ENCODE measurements around the gene BCL6. TPM values are rescaled to one million over a fixed set of nuclear protein-coding genes. Genes with fewer than 3 reads are reported as not detected.
A peak's percentile ranks its signal among the peaks of the same experiment; 100 is the strongest.

Gene BCL6
- 10 to 100 TPM; 42.9 to 52.8 TPM for total RNA-seq

DNA sequence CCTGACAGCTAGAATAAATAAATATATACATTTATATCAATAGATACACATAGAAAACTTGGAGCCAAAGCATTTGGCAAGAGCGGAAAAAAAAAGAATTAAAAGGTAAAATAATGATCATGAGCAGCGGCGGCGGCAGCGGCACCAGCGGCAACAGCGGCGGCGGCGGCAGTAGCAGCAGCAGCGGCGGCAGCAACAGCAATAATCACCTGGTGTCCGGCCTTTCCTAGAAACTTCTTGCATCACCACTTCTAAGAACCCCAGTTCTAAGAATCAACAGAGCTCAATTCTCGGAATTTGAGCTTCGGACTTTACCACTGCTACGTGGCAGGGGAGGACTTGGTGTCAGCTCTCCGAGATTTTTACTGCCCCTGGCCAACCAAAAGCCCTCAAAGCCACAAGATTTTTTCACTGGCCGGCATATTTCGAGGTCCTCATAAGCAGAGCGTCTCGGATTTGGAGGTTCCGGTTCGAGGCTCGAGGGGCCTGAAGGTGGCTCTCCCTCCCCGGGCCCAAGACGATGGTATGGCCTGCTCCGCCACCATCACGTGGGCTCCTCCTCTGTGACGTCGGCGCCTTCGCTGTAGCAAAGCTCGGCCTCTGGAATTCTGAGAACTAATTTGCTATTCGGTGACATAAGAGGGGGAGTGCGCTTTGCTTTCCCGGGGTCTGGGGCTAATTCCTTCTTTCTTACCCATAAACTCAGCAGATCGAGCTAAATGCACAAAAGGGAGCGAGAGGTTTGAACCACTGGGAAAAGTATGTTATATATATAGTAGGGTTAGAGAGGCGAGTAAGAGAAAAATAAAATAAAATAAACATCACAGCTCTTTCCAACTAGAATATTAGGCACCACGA lies at the start of gene BCL6:
Gene BCL6, minus strand, starts transcription at position 268 of the 858 bp plus-strand sequence. CDS start 11,775 bp downstream, outside the sequence.
- DNase-seq = peak; percentile 92
- peak within 1 kb of the TSS; percentile 99 for H3K27ac Mint-ChIP-seq
- no peaks in the 10 kb centered on the region for H3K27me3 Mint-ChIP-seq
- H3K4me1 Mint-ChIP-seq = peaks cover 63% of the 10 kb centered on the region
- peaks cover 16% of the 10 kb centered on the region for H3K36me3 Mint-ChIP-seq (ENCODE audit: low read depth)
- CTCF ChIA-PET = interaction anchor here (0.7 to 5.9 kb wide), 19 partner anchors 25 to 1812 kb away, joined by 3 to 56 read pairs (median 3); no protein-coding TSS in a partner anchor
- intact Hi-C loops (cut with DNase I, micrococcal nuclease) = loop anchor here (1.0 to 10.0 kb wide), 19 partner anchors 32 to 1169 kb away; no protein-coding TSS in a partner anchor
- H3K9me3 Mint-ChIP-seq (ENCODE audit: low read depth) = no peaks in the 10 kb centered on the region
- ATAC-seq = peak; percentile 50
- H3K4me3 Mint-ChIP-seq = peak within 1 kb of the TSS; percentile 91
- POLR2A ChIA-PET = interaction anchor here (0.6 to 2.5 kb wide), 21 partner anchors 24 to 1205 kb away, joined by 3 to 24 read pairs (median 4); no protein-coding TSS in a partner anchor

GRCh38 chr3:187794731-187795130 lies 49.5 kb upstream of the BCL6 start:
- Mint-ChIP-seq H3K36me3 (ENCODE audit: low read depth) (no peaks in the 10 kb centered on the region), H3K4me3 (no peak overlapping the region), H3K27ac (no peak overlapping the region), H3K9me3 (ENCODE audit: low read depth) (no peaks in the 10 kb centered on the region), H3K27me3 (peaks cover 3% of the 10 kb centered on the region), H3K4me1 (peaks cover 25% of the 10 kb centered on the region)
- intact Hi-C loops (cut with DNase I, micrococcal nuclease) = no loop called here
- ATAC-seq (no peak), DNase-seq (no peak)
- ChIA-PET POLR2A (no interaction called here), CTCF (no interaction called here)

- intact Hi-C loops (cut with DNase I, micrococcal nuclease) = no loop called here
- Mint-ChIP-seq H3K9me3 (ENCODE audit: low read depth) (no peaks in the 10 kb centered on the region), H3K4me1 (peaks cover 24% of the 10 kb centered on the region), H3K4me3 (no peak overlapping the region), H3K27ac (no peak overlapping the region), H3K36me3 (ENCODE audit: low read depth) (no peaks in the 10 kb centered on the region), H3K27me3 (peaks cover 3% of the 10 kb centered on the region)
- POLR2A ChIA-PET = no interaction called here
- DNase-seq = no peak
- CTCF ChIA-PET = interaction anchor here (0.8 to 0.9 kb wide), 2 partner anchors 51 kb away, joined by 3 to 4 read pairs; no protein-coding TSS in a partner anchor
- ATAC-seq = no peak
Measured at GRCh38 chr3:187793618-187794017, 48.4 kb upstream of the BCL6 start.

- Mint-ChIP-seq H3K4me1 (peaks cover 19% of the 10 kb centered on the region), H3K36me3 (ENCODE audit: low read depth) (no peaks in the 10 kb centered on the region), H3K4me3 (no peak overlapping the region), H3K27ac (no peak overlapping the region), H3K27me3 (peaks cover 3% of the 10 kb centered on the region), H3K9me3 (ENCODE audit: low read depth) (no peaks in the 10 kb centered on the region)
- DNase-seq (no peak), ATAC-seq (no peak)
- ChIA-PET CTCF (no interaction called here), POLR2A (no interaction called here)
- intact Hi-C loops (cut with DNase I, micrococcal nuclease) = no loop called here
Measured at GRCh38 chr3:187792521-187792920, 47.3 kb upstream of the BCL6 start.

DNA sequence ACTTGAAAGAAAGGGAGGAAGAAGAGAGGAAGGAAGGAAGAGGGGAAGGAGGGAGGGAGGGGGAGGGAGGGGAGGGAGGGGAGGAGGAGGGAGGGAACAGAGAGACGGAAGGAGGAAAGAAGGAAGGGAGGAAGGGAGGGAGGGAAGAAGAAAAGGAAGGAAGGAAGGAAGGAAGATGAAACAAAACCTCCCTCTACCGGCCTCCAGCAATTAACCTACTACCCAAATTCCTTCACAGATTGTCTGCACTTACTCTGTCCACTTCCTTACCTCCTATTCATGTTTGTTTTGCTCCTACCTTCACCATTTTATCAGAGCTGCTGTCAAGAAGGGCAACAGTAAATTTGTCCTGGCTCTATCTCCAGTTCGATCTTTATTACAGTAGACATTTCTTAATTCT lies 44.6 kb upstream of the BCL6 start:
- ChIA-PET CTCF (interaction anchor here (0.9 kb wide), 1 partner anchor 42 kb away, joined by 3 read pairs; no protein-coding TSS in a partner anchor), POLR2A (no interaction called here)
- H3K4me3 Mint-ChIP-seq = no peak overlapping the region
- H3K36me3 Mint-ChIP-seq (ENCODE audit: low read depth) = no peaks in the 10 kb centered on the region
- ATAC-seq (no peak), DNase-seq (no peak)
- H3K9me3 Mint-ChIP-seq (ENCODE audit: low read depth) = no peaks in the 10 kb centered on the region
- peaks cover 3% of the 10 kb centered on the region for H3K27me3 Mint-ChIP-seq
- intact Hi-C loops (cut with DNase I, micrococcal nuclease) = no loop called here
- no peak overlapping the region for H3K27ac Mint-ChIP-seq
- H3K4me1 Mint-ChIP-seq = peaks cover 17% of the 10 kb centered on the region

DNA sequence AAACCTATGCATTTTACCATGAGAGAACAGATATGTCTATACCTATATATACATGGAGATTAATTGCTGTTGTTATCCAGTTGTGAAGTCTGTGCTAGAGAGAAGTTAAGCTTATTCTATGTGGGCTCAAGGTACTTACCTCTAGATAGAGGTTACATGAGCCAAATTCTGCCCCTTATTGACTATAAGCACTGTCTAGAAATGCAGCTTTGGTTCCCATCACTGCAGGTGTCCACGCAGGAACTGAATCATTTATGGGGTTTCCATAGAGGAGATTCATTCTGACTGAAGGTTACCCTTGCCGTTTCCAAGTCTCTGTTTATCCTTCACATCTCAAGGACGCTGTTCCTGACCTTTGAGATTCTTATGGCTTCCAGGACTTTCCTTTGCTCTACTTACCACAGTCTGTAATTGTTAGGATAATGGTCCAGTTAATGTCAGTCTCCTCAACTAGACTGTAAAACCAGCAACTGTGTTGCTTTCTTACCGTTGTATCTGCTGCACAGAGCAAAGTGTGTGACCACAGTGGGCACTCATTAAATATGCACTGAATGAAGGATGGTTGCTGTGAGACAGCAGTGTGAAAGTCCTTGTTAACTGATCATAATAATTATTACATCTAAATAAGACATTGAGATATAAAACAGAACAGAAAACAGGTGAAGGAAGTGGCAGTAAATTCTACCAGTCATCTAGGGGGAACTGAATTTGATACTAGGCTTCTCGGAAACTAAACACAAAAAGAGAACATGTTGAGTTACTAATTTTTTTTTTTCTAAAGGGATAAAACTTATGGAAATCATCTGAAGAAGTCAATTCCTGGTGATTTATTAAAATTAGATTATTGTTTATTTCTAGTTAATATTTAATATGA lies 44.0 kb upstream of the BCL6 start:
- H3K4me3 Mint-ChIP-seq = no peak overlapping the region
- ChIA-PET POLR2A (interaction anchor here (1.0 kb wide), 1 partner anchor 14 kb away, joined by 3 read pairs; no protein-coding TSS in a partner anchor), CTCF (interaction anchor here (0.5 to 1.4 kb wide), 6 partner anchors 8 to 262 kb away, joined by 3 to 5 read pairs (median 3); no protein-coding TSS in a partner anchor)
- DNase-seq (peak; percentile 27), ATAC-seq (peak; percentile 93)
- H3K9me3 Mint-ChIP-seq (ENCODE audit: low read depth) = no peaks in the 10 kb centered on the region
- no peaks in the 10 kb centered on the region for H3K36me3 Mint-ChIP-seq (ENCODE audit: low read depth)
- peaks cover 17% of the 10 kb centered on the region for H3K4me1 Mint-ChIP-seq
- H3K27ac Mint-ChIP-seq = peak overlapping the region; percentile 49
- H3K27me3 Mint-ChIP-seq = peaks cover 3% of the 10 kb centered on the region
- intact Hi-C loops (cut with DNase I, micrococcal nuclease) = no loop called here

GRCh38 chr3:187783098-187783497 lies 37.8 kb upstream of the BCL6 start:
- CTCF ChIA-PET = interaction anchor here (0.6 to 2.5 kb wide), 2 partner anchors 17 to 19 kb away, joined by 3 to 6 read pairs; no protein-coding TSS in a partner anchor
- POLR2A ChIA-PET = no interaction called here
- H3K4me1 Mint-ChIP-seq = peaks cover 23% of the 10 kb centered on the region
- intact Hi-C loops (cut with DNase I, micrococcal nuclease) = no loop called here
- H3K36me3 Mint-ChIP-seq (ENCODE audit: low read depth) = no peaks in the 10 kb centered on the region
- peaks cover 3% of the 10 kb centered on the region for H3K9me3 Mint-ChIP-seq (ENCODE audit: low read depth)
- DNase-seq = no peak
- peaks cover 5% of the 10 kb centered on the region for H3K27me3 Mint-ChIP-seq
- ATAC-seq = peak; percentile 82
- H3K4me3 Mint-ChIP-seq = no peak overlapping the region
- H3K27ac Mint-ChIP-seq = peak overlapping the region; percentile 70

GRCh38 chr3:187782006-187782405 lies 36.7 kb upstream of the BCL6 start:
- ChIA-PET POLR2A (no interaction called here), CTCF (interaction anchor here (2.5 kb wide), 1 partner anchor 18 kb away, joined by 6 read pairs; no protein-coding TSS in a partner anchor)
- DNase-seq (no peak), ATAC-seq (no peak)
- intact Hi-C loops (cut with DNase I, micrococcal nuclease) = no loop called here
- Mint-ChIP-seq H3K9me3 (ENCODE audit: low read depth) (peaks cover 3% of the 10 kb centered on the region), H3K4me1 (peaks cover 34% of the 10 kb centered on the region), H3K27ac (no peak overlapping the region), H3K36me3 (ENCODE audit: low read depth) (no peaks in the 10 kb centered on the region), H3K27me3 (peaks cover 5% of the 10 kb centered on the region), H3K4me3 (no peak overlapping the region)

DNA sequence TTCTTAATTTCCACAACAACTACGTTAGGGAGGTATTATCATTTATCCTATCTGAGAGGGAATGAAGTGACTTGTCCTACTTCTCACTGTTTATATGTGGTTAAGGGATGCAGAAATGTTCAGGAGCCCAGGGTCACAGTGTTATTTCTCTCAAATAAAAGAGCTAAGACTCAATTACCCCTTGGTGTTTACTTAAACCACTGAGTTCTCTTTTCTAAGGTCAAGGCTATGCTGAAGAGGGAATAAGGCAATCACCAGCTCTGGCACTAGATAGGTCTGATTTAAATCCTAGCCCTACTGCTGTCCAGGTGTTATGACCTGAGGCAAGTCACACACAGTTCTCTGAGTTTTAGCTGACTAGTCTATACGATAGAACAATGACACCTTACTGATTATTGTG lies 35.7 kb upstream of the BCL6 start:
- peaks cover 5% of the 10 kb centered on the region for H3K27me3 Mint-ChIP-seq
- POLR2A ChIA-PET = no interaction called here
- no peak overlapping the region for H3K4me3 Mint-ChIP-seq
- no peak overlapping the region for H3K27ac Mint-ChIP-seq
- ATAC-seq = no peak
- H3K9me3 Mint-ChIP-seq (ENCODE audit: low read depth) = peaks cover 3% of the 10 kb centered on the region
- peaks cover 38% of the 10 kb centered on the region for H3K4me1 Mint-ChIP-seq
- CTCF ChIA-PET = interaction anchor here (2.5 to 2.7 kb wide), 2 partner anchors 19 to 40 kb away, joined by 6 to 8 read pairs; no protein-coding TSS in a partner anchor
- intact Hi-C loops (cut with DNase I, micrococcal nuclease) = no loop called here
- no peaks in the 10 kb centered on the region for H3K36me3 Mint-ChIP-seq (ENCODE audit: low read depth)
- no peak for DNase-seq

DNA sequence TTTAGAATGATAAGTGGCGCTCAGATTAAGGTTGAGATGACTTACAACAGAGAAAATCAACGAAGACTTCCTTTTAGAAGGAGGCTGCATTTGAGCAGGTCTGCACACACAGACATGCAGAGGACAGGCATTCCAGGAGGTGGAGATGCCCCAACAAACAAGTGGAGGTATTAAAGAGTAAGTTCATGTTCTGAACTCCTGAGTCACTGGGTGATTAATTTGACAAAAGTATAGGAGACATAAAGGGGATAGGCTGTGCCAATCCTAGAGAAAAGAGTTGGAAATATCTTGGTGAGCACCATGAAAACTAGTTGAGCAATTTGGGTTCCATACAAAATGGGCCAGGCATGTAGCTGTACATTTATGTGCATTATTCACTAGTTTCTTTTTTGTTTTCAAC lies 33.5 kb upstream of the BCL6 start:
- no peaks in the 10 kb centered on the region for H3K36me3 Mint-ChIP-seq (ENCODE audit: low read depth)
- peak overlapping the region; percentile 64 for H3K27ac Mint-ChIP-seq
- peaks cover 45% of the 10 kb centered on the region for H3K4me1 Mint-ChIP-seq
- H3K27me3 Mint-ChIP-seq = peaks cover 7% of the 10 kb centered on the region
- no peaks in the 10 kb centered on the region for H3K9me3 Mint-ChIP-seq (ENCODE audit: low read depth)
- CTCF ChIA-PET = interaction anchor here (2.7 kb wide), 1 partner anchor 38 kb away, joined by 8 read pairs; no protein-coding TSS in a partner anchor
- intact Hi-C loops (cut with DNase I, micrococcal nuclease) = loop anchor here in 1 of 2 experiments (5.0 kb wide), 1 partner anchor 94 kb away; no protein-coding TSS in a partner anchor
- no peak for DNase-seq
- H3K4me3 Mint-ChIP-seq = no peak overlapping the region
- ATAC-seq = no peak
- POLR2A ChIA-PET = no interaction called here
